GM21367 (cell line): ENCODE measurements around the gene S100A12.

Experiments
- ATAC-seq: cut with Tn5 transposase; IDR thresholded peaks from one replicate; pipeline ENCODE4 v1.9.1; 2021; ENCODE audit not compliant: unreplicated experiment

S100A12 gene

DNA sequence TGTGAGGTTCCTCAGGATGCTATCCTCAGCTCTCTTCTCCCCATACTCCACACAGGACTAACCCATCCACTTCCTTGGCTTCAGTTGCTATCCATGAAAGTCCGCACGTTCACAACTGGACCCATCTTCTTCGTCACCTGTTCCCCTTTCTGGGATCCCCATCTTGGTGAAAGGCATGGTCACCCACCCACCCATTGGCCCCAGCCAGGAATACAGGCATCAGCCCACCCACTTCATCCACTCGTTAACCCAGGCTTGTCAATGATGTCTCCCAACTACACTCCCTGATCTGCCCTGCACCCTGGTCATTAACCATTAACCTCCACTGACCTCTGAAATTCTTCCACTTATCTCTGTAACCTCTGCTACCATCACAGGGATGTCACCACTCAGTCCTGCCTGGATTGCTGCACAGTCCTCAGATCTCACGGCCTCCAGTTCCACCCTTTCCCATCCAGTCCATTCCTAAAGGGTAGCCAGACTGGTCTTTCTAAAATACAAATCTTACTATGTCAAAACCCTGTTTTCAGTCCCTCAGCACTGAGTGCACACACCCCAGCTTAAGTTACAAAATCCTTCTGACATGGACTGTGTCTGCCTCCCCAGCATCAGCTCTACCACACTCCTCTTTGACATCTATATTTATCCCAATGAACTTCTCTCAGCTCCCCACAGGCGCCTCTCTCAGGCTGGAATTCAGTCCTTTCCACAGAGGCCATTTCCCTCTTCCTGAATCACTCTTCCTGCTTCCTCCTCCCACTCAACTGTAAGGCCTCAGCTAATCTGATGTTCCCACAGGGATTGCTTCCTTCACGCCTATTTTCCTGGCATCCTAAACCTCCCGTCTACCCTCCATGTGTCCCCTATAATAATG lies 37.2 kb downstream of the S100A12 start:
- no peak for ATAC-seq

DNA sequence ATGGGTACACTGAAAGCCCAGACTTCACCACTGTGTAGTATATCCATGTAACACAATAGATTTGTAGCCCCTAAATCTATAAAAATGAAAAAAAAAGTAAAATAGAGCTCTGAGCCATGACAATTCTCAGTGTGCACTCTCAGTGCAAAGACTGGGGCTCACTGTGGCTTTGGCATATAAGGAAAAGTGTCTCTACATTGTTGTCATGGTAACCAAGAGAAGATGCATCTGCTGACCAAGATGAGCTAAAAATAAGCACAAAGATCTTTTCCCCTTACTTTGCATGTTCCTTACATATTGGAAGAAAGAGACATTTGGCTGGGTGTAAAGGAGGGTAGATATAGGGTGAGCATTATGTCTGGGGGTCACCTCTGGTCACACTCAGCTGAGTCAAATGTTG lies 38.8 kb downstream of the S100A12 start:
- ATAC-seq, result no peak

DNA sequence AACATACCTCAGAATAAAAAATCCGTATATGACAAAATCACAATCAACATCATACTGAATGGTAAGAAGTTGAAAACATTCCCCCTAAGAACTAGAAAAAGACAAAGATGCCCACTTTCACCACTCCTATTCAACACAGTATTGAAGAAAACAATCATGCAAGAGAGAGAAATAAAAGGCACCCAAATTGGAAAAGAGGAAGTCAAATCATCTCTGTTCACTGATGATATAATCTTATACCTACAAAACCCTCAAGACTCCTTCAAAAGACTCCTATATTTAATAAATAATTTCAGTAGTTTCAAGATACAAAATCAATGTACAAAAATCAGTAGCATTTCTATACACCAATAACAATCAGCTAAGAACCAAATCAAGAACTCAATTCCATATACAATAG lies 41.5 kb downstream of the S100A12 start:
- ATAC-seq, result no peak

DNA sequence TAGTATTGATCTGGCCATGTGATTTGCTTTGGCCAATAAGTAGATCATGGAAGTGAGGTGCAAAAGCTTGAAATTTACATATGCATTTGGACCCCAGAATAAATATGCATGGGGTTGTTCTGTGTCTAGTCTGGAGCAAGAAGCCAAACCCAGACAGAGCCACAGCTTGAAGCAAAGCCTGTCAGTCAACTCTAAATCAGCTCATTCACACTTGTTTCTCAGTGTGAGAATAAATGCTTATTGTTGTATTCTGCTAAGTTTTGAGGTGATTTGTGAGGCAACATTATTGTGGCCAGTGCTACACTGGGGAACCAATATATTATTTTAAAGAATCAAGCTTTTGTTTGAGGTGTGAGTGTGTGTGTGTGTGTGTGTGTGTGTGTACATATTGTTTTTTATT lies 50.5 kb downstream of the S100A12 start:
- ATAC-seq, result no peak
